Measurements from ENCODE around the gene GAK.

The GAK gene

DNA sequence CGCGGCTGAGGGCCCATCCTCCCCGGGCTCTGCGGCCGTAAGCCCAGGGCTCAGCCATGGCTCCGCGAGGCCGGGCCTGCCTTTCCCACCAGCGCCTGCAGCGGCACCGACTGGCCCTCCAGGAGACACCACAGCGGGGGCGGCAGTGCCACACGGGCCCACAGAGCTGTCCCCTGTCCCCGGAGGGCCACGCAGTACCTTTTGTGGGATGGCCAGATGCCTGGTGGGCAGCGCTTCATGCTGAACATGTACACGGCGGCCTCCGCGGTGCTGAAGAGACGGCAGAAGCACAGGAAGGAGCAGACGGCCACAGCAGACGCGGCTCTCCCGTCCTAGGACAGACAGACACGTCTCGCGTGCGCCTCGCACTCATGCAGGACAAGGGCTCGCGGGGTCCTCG lies 50.4 kb downstream of the GAK start:
- no peaks in the 10 kb centered on the region for H4K20me1 ChIP-seq (ENCODE audit: low read depth, low read length)
- no peaks in the 10 kb centered on the region for H3K27me3 ChIP-seq (ENCODE audit: low read length)
- H2AFZ ChIP-seq (ENCODE audit: low read depth, low read length, severe bottlenecking), result no peak overlapping the region
- no peaks in the 10 kb centered on the region for H3K36me3 ChIP-seq (ENCODE audit: low read length)
- no peaks in the 10 kb centered on the region for H3K79me2 ChIP-seq (ENCODE audit: insufficient read depth, low read length)
- H3K4me3 ChIP-seq (ENCODE audit: insufficient read depth, low read length, poor library complexity, severe bottlenecking), result no peak overlapping the region
- TF ChIP-seq, protein P1, sequence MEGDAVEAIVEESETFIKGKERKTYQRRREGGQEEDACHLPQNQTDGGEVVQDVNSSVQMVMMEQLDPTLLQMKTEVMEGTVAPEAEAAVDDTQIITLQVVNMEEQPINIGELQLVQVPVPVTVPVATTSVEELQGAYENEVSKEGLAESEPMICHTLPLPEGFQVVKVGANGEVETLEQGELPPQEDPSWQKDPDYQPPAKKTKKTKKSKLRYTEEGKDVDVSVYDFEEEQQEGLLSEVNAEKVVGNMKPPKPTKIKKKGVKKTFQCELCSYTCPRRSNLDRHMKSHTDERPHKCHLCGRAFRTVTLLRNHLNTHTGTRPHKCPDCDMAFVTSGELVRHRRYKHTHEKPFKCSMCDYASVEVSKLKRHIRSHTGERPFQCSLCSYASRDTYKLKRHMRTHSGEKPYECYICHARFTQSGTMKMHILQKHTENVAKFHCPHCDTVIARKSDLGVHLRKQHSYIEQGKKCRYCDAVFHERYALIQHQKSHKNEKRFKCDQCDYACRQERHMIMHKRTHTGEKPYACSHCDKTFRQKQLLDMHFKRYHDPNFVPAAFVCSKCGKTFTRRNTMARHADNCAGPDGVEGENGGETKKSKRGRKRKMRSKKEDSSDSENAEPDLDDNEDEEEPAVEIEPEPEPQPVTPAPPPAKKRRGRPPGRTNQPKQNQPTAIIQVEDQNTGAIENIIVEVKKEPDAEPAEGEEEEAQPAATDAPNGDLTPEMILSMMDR (IDR thresholded peaks at IDR 0.05; ENCODE audit: insufficient read depth, low read length, poor library complexity, severe bottlenecking), result no peak
- no peak for TF ChIP-seq EZH2phosphoT487 (conservative IDR thresholded peaks at IDR 0.05; ENCODE audit: low read length)
- no peak overlapping the region for H3K4me2 ChIP-seq (ENCODE audit: low read depth, low read length, poor library complexity, severe bottlenecking)
- H3F3A ChIP-seq (ENCODE audit: insufficient read depth), result no peaks in the 10 kb centered on the region
- H3K27ac ChIP-seq (ENCODE audit: low read depth, low read length), result no peak overlapping the region
- no peaks in the 10 kb centered on the region for H3K9me3 ChIP-seq (ENCODE audit: insufficient read depth, low read length)
- no peaks in the 10 kb centered on the region for H3K9me2 ChIP-seq (replicated peaks; ENCODE audit: insufficient read depth, low read length)
- no peak overlapping the region for H3K9ac ChIP-seq (ENCODE audit: low read length)

DNA sequence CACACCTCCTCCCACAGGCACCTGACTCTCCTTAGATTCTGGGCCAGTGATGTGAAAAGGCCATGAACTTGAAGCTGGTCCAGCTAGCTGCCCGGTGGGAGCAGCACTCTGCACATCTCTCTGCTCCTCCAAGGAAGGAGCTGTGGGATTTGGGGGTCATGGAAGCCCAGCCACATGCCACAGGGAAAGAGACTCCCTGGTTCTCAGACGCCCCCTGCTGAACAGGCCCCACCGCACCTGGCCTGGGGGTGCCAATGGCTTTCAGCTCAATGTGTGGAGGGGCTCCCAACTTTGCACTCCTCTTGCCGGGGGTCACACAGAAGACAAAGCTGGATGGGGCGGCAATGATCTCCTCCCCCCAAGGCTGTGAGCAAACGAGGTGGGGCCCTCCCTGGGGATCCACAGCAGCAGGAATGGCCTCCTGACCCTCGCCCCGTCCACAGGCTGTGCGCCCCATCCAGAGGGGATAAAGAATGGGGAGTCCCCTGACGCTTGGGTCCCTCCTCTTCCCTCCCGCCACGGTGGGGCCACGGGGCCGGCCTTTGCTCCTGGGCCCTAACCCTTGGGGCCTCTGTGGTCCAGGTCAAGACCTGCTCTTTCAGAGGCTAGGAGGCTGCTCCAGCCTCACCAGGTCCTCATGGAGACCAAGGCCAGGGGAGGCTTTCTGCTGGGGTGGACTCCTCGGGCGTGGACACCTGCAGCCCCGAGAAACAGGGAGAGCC lies 51.3 kb downstream of the GAK start:
- Histone ChIP-seq H3K9me2 (replicated peaks; ENCODE audit: insufficient read depth, low read length) (no peaks in the 10 kb centered on the region), H3K27ac (ENCODE audit: low read depth, low read length) (no peak overlapping the region), H3F3A (ENCODE audit: insufficient read depth) (no peaks in the 10 kb centered on the region), H3K36me3 (ENCODE audit: low read length) (no peaks in the 10 kb centered on the region), H3K79me2 (ENCODE audit: insufficient read depth, low read length) (no peaks in the 10 kb centered on the region), H3K4me2 (ENCODE audit: low read depth, low read length, poor library complexity, severe bottlenecking) (no peak overlapping the region), H3K4me3 (ENCODE audit: insufficient read depth, low read length, poor library complexity, severe bottlenecking) (no peak overlapping the region), H3K9ac (ENCODE audit: low read length) (no peak overlapping the region), H3K9me3 (ENCODE audit: insufficient read depth, low read length) (no peaks in the 10 kb centered on the region), H2AFZ (ENCODE audit: low read depth, low read length, severe bottlenecking) (no peak overlapping the region), H3K27me3 (ENCODE audit: low read length) (no peaks in the 10 kb centered on the region), H4K20me1 (ENCODE audit: low read depth, low read length) (no peaks in the 10 kb centered on the region)
- TF ChIP-seq EZH2phosphoT487 (conservative IDR thresholded peaks at IDR 0.05; ENCODE audit: low read length), result no peak

DNA sequence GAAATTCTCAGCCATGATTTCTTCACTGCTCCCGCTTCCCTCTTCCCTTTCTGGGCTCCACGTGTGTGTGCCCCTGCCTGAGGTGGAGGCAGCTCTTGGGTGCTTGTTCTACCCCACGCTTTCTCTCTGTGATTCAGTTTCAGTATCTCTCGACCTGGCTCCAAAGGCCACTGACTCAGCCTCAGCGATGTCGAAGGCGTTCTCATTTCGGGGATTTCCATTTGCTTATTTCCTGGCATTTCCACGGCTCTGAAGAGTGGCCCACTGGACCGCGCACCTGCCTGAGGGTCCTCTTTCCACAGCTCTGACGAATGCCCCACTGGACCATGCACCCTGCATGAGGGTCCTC lies 52.4 kb downstream of the GAK start:
- Histone ChIP-seq H3K36me3 (ENCODE audit: low read length) (no peaks in the 10 kb centered on the region), H3K9me3 (ENCODE audit: insufficient read depth, low read length) (no peaks in the 10 kb centered on the region), H3K9me2 (replicated peaks; ENCODE audit: insufficient read depth, low read length) (no peaks in the 10 kb centered on the region), H3F3A (ENCODE audit: insufficient read depth) (no peaks in the 10 kb centered on the region), H3K4me3 (ENCODE audit: insufficient read depth, low read length, poor library complexity, severe bottlenecking) (no peak overlapping the region), H3K27ac (ENCODE audit: low read depth, low read length) (no peak overlapping the region), H2AFZ (ENCODE audit: low read depth, low read length, severe bottlenecking) (no peak overlapping the region), H3K4me2 (ENCODE audit: low read depth, low read length, poor library complexity, severe bottlenecking) (no peak overlapping the region), H3K27me3 (ENCODE audit: low read length) (no peaks in the 10 kb centered on the region), H3K9ac (ENCODE audit: low read length) (no peak overlapping the region), H3K79me2 (ENCODE audit: insufficient read depth, low read length) (no peaks in the 10 kb centered on the region), H4K20me1 (ENCODE audit: low read depth, low read length) (no peaks in the 10 kb centered on the region)
- TF ChIP-seq, protein P1 (IDR thresholded peaks at IDR 0.05; ENCODE audit: insufficient read depth, low read length, poor library complexity, severe bottlenecking), result no peak
- TF ChIP-seq EZH2phosphoT487 (conservative IDR thresholded peaks at IDR 0.05; ENCODE audit: low read length), result no peak

All from SU-DHL-6 (cell line).